Measurements from ENCODE around the gene PTK6.

DNA sequence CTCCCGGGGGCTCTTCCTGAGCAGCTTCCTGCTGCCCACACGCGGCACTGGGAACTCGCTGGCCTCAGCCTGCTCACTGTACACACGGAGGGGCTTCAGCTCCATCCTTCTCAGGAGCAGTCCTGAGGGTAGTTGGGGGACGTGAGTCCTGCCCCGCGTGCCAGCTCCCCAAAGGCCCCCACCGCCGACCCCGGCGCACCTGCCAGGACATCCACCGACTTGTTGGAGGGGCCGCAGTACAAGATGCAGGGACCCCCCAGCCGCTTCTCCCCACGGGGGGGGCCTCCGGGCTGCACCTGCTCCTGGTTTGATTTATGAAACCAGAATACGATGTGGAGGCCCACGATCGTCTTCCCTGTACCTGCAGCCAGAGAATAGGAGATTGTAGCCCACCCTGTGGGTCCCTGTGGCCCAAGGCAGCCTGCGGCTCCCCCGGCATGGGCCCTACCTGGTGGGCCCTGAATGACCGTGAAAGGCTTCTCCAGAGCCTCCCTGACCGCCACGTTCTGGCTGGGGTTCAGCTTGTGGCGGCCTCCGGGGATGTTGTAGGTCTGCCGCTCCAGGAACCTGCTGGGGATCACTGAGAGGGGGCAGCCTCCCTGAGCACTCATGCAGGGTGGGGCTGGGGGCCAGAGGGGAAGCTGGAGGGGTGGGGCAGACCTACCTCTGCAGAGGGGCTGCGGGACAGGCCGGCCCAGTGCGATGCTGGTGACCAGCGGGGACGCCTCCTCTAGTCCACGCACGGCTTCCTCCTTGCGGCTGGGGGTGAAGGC, 24.6 kb upstream of the PTK6 start:
- TF ChIP-seq, protein P1, sequence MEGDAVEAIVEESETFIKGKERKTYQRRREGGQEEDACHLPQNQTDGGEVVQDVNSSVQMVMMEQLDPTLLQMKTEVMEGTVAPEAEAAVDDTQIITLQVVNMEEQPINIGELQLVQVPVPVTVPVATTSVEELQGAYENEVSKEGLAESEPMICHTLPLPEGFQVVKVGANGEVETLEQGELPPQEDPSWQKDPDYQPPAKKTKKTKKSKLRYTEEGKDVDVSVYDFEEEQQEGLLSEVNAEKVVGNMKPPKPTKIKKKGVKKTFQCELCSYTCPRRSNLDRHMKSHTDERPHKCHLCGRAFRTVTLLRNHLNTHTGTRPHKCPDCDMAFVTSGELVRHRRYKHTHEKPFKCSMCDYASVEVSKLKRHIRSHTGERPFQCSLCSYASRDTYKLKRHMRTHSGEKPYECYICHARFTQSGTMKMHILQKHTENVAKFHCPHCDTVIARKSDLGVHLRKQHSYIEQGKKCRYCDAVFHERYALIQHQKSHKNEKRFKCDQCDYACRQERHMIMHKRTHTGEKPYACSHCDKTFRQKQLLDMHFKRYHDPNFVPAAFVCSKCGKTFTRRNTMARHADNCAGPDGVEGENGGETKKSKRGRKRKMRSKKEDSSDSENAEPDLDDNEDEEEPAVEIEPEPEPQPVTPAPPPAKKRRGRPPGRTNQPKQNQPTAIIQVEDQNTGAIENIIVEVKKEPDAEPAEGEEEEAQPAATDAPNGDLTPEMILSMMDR (conservative IDR thresholded peaks at IDR 0.05 in 1 of 2, IDR thresholded peaks at IDR 0.05 in 1 of 2; ENCODE audit: low read depth in 1 of 2, low read length in 2 of 2), result no peak
- no peak for TF ChIP-seq EZH2 (IDR thresholded peaks at IDR 0.05; ENCODE audit: low read length, missing control alignments)

Measured in fibroblast of lung (primary cell).